PC-3 (cell line): ENCODE results near the gene DCD.

Experiments
- CTCF ChIP-seq: fragments of 300-600 bp; sonication (generic); conservative IDR thresholded peaks from 2 replicates; pipeline ENCODE4 v1.5.1; 2017; ENCODE audit warnings: antibody characterized with exemption, low read depth, mild to moderate bottlenecking, low read length
- EZH2phosphoT487 ChIP-seq: fragments of 300-600 bp; sonication (generic); IDR thresholded peaks from 2 replicates; pipeline ENCODE4 v1.6.1; 2018; ENCODE audit warnings: mild to moderate bottlenecking, antibody characterized with exemption, low read length, borderline replicate concordance

- no peak for TF ChIP-seq EZH2phosphoT487
- TF ChIP-seq CTCF: no peak
These were observed 44.2 kb upstream of the DCD start for GRCh38 chr12:54692353-54692752.
